ENCODE measurements around the gene SET. TPM values are rescaled to one million over a fixed set of nuclear protein-coding genes. Genes with fewer than 3 reads are reported as not detected.
A peak's percentile ranks its signal among the peaks of the same experiment; 100 is the strongest.
"Not testable (repeated sequence)": the region's sequence is repeated elsewhere in the genome, so short reads cannot be mapped to it uniquely, and the experiment has no call there.

The SET gene
- total RNA-seq, 4 donors from 2014 or later = 143 to 156 (median 145) TPM

DNA sequence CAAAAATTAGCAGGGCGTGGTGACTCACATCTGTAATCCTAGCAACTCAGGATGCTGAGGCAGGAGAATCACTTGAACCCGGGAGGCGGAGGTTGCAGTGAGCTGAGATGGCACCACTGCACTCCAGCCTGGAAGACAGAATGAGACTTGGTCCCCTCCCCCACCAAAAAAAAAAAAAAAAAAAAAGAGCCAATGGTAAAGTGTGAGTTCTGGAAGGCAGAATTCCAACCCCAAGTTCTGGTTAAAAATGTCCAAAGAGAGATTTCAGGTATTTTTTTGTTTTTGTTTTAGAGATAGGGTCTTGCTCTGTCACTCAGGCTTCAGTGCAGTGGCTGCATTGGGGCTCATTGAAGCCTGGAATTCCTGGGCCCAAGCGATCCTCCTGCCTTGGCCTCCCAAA, 1.6 kb upstream of the SET start:
- H3K9me3 ChIP-seq = no peaks in the 10 kb centered on the region
- H3K4me1 ChIP-seq = peaks cover 0 to 62% (median 27%) of the 10 kb centered on the region in 4 donors
- peaks cover 0 to 8% (median 7%) of the 10 kb centered on the region in 3 donors for H3K36me3 ChIP-seq
- no peak for TF ChIP-seq EP300 (IDR thresholded peaks at IDR 0.05)
- TF ChIP-seq CTCF (IDR thresholded peaks at IDR 0.05) = no peak
- no peak for TF ChIP-seq POLR2A (IDR thresholded peaks at IDR 0.05)
- no peak overlapping the region for H3K4me3 ChIP-seq
- peak overlapping the region in 1 of 4 donors; percentile 96 for H3K27ac ChIP-seq
- 90 to 95% methylated on average over 4 of the region's 4 CpGs for WGBS, 2 donors
- H3K27me3 ChIP-seq = no peaks in the 10 kb centered on the region
- no peak for DNase-seq (ENCODE audit: low spot score in 2 of 2)

DNA sequence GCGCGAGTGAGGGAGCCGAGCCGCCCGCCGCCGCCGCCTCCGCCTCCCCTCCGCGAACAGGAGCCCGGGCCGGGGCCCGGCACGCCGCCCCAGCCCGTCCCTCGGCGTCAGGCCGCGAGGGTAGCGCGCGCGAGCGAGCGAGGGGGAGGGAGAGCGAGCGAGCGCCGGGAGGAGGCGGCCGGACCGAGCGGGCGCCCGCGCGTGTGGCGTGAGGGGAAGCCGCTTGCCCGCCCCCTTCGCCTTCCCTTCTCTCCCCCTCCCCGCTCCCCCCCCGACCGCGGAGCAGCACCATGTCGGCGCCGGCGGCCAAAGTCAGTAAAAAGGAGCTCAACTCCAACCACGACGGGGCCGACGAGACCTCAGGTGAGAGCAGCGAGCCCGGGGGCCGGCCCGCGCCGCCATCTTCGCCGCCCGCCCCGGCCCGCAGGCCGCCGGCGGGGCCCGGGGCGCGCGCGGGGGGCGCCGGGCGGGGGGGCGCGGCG, 312 bp downstream of the SET start:
- WGBS, 2 donors = 0 to 1% methylated on average over 1 to 17 of the region's 80 CpGs
- Histone ChIP-seq H3K27ac (peak overlapping the region; percentile 89 to 97 (median 94)), H3K36me3 (peaks cover 0 to 26% (median 17%) of the 10 kb centered on the region in 3 donors), H3K27me3 (no peaks in the 10 kb centered on the region), H3K9me3 (no peaks in the 10 kb centered on the region), H3K4me1 (peaks cover 0 to 52% (median 23%) of the 10 kb centered on the region in 4 donors), H3K4me3 (peak overlapping the region in 3 of 4 donors; percentile 73 to 95 (median 82))
- TF ChIP-seq CTCF (IDR thresholded peaks at IDR 0.05) (no peak), EP300 (IDR thresholded peaks at IDR 0.05) (no peak), POLR2A (IDR thresholded peaks at IDR 0.05) (no peak)
- DNase-seq (ENCODE audit: low spot score in 2 of 2) = peak in 1 of 2 donors; percentile 38

DNA sequence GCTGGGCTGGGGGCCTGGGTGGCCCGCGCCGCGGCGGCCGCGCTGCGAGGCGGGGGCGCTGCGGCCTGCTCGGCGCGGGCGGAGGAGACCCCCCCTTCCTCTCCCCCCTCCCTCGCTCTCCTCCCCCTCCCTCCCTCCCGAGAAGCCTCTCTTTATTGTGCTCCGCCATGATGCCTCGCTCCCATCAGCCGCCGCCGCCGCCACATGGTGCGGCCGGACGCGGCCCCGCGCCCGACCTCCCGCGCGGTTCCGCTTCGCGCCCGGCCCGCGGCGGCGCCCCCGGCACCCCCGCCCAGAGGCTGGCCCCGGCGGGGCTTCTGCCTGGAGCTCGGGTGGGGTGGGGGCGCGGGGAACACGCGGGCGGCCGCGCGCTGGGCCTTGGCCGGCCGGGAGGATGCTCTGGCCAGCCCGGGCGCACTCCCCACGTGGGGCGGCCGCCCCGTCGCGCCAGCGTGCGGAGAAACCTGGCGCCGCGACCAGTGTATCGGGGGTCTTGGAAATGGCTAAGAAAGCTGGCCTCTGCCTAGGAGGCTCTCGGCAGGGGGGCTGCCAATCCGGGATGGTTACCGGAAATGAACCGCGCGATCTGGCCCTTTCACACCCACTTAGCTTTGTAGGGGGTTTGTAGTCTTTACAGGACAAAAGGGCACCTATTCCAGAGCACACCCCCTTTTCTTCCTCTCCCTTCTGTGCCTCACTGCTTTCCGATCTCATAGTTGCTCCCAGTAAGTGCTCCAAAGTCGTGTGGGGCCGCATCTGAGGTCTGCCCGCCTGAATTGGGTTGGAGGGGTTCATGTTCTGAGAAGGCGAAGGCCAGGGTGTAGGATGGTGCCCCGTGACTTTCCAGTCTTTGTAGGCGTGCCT, 1.0 kb downstream of the SET start:
- Histone ChIP-seq H3K4me3 (peak overlapping the region; percentile 61 to 95 (median 72)), H3K9me3 (no peaks in the 10 kb centered on the region), H3K27me3 (no peaks in the 10 kb centered on the region), H3K27ac (peak overlapping the region in 3 of 4 donors; percentile 73 to 97 (median 78)), H3K36me3 (peaks cover 0 to 33% (median 17%) of the 10 kb centered on the region in 3 donors), H3K4me1 (peaks cover 0 to 45% (median 20%) of the 10 kb centered on the region in 4 donors)
- WGBS, 2 donors = 1% methylated on average over 17 to 45 of the region's 83 CpGs
- TF ChIP-seq POLR2A (IDR thresholded peaks at IDR 0.05) = peak in 1 of 2 donors; percentile 8
- no peak for TF ChIP-seq EP300 (IDR thresholded peaks at IDR 0.05)
- no peak for DNase-seq (ENCODE audit: low spot score in 2 of 2)

GRCh38 chr9:128690684-128691034, 1.6 kb downstream of the SET start:
- Histone ChIP-seq H3K27me3 (no peaks in the 10 kb centered on the region), H3K4me3 (peak overlapping the region; percentile 61 to 95 (median 72)), H3K4me1 (peaks cover 0 to 39% (median 17%) of the 10 kb centered on the region in 4 donors), H3K36me3 (peaks cover 0 to 37% (median 17%) of the 10 kb centered on the region in 3 donors), H3K9me3 (no peaks in the 10 kb centered on the region), H3K27ac (peak overlapping the region in 3 of 4 donors; percentile 73 to 97 (median 78))
- WGBS, 2 donors = 6 to 8% methylated on average over 5 of the region's 5 CpGs
- TF ChIP-seq CTCF (IDR thresholded peaks at IDR 0.05) (no peak), POLR2A (IDR thresholded peaks at IDR 0.05) (no peak)
- DNase-seq (ENCODE audit: low spot score in 2 of 2) = no peak

GRCh38 chr9:128693738-128694137, 4.7 kb downstream of the SET start:
- not testable (repeated sequence) for H3K9me3 ChIP-seq; DNase-seq (ENCODE audit: low spot score in 2 of 2); H3K27me3 ChIP-seq; H3K4me3 ChIP-seq; H3K27ac ChIP-seq
- Histone ChIP-seq H3K4me1 (peaks cover 0 to 25% (median 12%) of the 10 kb centered on the region in 4 donors), H3K36me3 (peaks cover 0 to 49% (median 17%) of the 10 kb centered on the region in 3 donors)
- 79 to 81% methylated on average over 3 of the region's 3 CpGs for WGBS, 2 donors

DNA sequence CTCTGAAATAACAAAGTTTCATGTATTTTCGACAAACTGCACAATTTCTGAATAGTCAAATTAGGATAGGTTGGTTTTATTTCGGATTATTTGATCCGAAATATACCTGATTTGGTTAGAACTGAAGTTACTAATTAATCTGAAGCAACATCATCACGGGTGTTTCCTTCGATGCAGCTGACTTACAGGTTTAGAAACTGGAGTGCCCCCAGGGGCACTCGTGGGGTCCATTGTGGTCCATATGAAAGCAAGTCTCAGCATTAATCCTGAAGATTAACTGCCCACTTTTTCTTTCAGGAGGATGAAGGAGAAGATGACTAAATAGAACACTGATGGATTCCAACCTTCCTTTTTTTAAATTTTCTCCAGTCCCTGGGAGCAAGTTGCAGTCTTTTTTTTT, 5.3 kb downstream of the SET start:
- no peak for TF ChIP-seq EP300 (IDR thresholded peaks at IDR 0.05)
- TF ChIP-seq CTCF (IDR thresholded peaks at IDR 0.05) = no peak
- no peak for TF ChIP-seq POLR2A (IDR thresholded peaks at IDR 0.05)
- no peak overlapping the region for H3K4me3 ChIP-seq
- H3K36me3 ChIP-seq = peaks cover 0 to 49% (median 17%) of the 10 kb centered on the region in 3 donors
- no peak overlapping the region for H3K27ac ChIP-seq
- DNase-seq (ENCODE audit: low spot score in 2 of 2) = no peak
- H3K4me1 ChIP-seq = peaks cover 0 to 25% (median 12%) of the 10 kb centered on the region in 4 donors
- no peaks in the 10 kb centered on the region for H3K27me3 ChIP-seq
- WGBS, 2 donors = 76 to 81% methylated on average over 6 of the region's 6 CpGs
- H3K9me3 ChIP-seq = no peaks in the 10 kb centered on the region

Measured in tibial nerve (tissue), 4 donors.